Parathyroid adenoma (tissue), 2 donors: Measurements from ENCODE around the gene CHMP5.

Experiments
- H2AFZ ChIP-seq: fragments of 300-600 bp; sonication (generic); one replicate; pipeline ENCODE4 v1.7.0; 2017; ENCODE audit warnings: antibody characterized with exemption, mild to moderate bottlenecking
- H3K27ac ChIP-seq: fragments of 300-600 bp; sonication (generic); one replicate; pipeline ENCODE4 v1.7.0; 2017
- H3K27me3 ChIP-seq: fragments of 300-600 bp; sonication (generic); one replicate; pipeline ENCODE4 v1.7.0; 2017; ENCODE audit warnings: low read length; ENCODE audit not compliant: control insufficient read depth, insufficient read depth
- H3K36me3 ChIP-seq: fragments of 300-600 bp; sonication (generic); one replicate; pipeline ENCODE4 v1.7.0; 2017; ENCODE audit warnings: low read length; ENCODE audit not compliant: control insufficient read depth, insufficient read depth
- H3K4me1 ChIP-seq: fragments of 300-600 bp; sonication (generic); one replicate; pipeline ENCODE4 v1.7.0; 2017; ENCODE audit warnings: control low read depth
- H3K4me2 ChIP-seq: fragments of 300-600 bp; sonication (generic); one replicate; pipeline ENCODE4 v1.7.0; 2017; ENCODE audit warnings: low read length
- H3K4me3 ChIP-seq: fragments of 300-600 bp; sonication (generic); one replicate; pipeline ENCODE4 v1.7.0; 2017; ENCODE audit warnings: low read depth, low read length
- H3K79me2 ChIP-seq: fragments of 300-600 bp; sonication (generic); one replicate; pipeline ENCODE4 v1.7.0; 2017; ENCODE audit warnings: control low read depth
- H3K9ac ChIP-seq: fragments of 300-600 bp; sonication (generic); one replicate; pipeline ENCODE4 v1.7.0; 2017; ENCODE audit warnings: mild to moderate bottlenecking
- H3K9me3 ChIP-seq: fragments of 300-600 bp; sonication (generic); one replicate; pipeline ENCODE4 v1.7.0; 2017; ENCODE audit warnings: low read length; ENCODE audit not compliant: control insufficient read depth
- TF ChIP-seq, protein P1 (sequence below): fragments of 300-600 bp; sonication (generic); IDR thresholded peaks from one replicate; pipeline ENCODE4 v1.7.0; 2017; ENCODE audit warnings: antibody characterized with exemption, mild to moderate bottlenecking
- donor health status: primary hyperparathyroidism.

CHMP5 gene

GRCh38 chr9:33277484-33277883 lies 12.6 kb downstream of the CHMP5 start:
- TF ChIP-seq, protein P1, sequence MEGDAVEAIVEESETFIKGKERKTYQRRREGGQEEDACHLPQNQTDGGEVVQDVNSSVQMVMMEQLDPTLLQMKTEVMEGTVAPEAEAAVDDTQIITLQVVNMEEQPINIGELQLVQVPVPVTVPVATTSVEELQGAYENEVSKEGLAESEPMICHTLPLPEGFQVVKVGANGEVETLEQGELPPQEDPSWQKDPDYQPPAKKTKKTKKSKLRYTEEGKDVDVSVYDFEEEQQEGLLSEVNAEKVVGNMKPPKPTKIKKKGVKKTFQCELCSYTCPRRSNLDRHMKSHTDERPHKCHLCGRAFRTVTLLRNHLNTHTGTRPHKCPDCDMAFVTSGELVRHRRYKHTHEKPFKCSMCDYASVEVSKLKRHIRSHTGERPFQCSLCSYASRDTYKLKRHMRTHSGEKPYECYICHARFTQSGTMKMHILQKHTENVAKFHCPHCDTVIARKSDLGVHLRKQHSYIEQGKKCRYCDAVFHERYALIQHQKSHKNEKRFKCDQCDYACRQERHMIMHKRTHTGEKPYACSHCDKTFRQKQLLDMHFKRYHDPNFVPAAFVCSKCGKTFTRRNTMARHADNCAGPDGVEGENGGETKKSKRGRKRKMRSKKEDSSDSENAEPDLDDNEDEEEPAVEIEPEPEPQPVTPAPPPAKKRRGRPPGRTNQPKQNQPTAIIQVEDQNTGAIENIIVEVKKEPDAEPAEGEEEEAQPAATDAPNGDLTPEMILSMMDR = no peak
- no peaks in the 10 kb centered on the region for H3K27me3 ChIP-seq
- H3K9me3 ChIP-seq = no peaks in the 10 kb centered on the region
- no peaks in the 10 kb centered on the region for H3K36me3 ChIP-seq
- H3K4me2 ChIP-seq = no peak overlapping the region
- no peaks in the 10 kb centered on the region for H3K4me1 ChIP-seq
- H3K4me3 ChIP-seq = no peak overlapping the region
- H3K27ac ChIP-seq = no peak overlapping the region
- no peaks in the 10 kb centered on the region for H3K79me2 ChIP-seq
- no peak overlapping the region for H3K9ac ChIP-seq
- no peak overlapping the region for H2AFZ ChIP-seq

DNA sequence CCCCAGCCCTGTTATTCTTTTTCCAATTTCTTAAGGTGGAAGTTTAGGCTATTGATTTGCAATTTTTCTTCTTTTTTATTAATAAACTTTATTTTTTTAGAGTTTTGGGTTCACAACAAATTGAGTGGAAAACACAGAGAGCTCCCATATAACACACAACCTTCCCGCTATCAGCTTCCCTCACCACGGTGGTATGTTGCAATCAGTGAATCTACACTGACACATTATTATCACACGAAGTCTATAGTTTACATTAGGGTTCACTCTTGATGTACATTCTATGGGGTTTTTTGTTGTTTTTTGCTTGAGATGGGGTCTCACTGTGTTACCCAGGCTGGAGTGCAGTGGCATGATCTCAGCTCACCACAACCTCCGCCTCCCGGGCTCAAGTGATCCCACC lies 20.7 kb downstream of the CHMP5 start:
- Histone ChIP-seq H3K79me2 (no peaks in the 10 kb centered on the region), H3K27ac (no peak overlapping the region), H3K27me3 (no peaks in the 10 kb centered on the region), H3K9ac (no peak overlapping the region), H3K4me2 (no peak overlapping the region), H3K9me3 (no peaks in the 10 kb centered on the region), H2AFZ (no peak overlapping the region), H3K4me3 (no peak overlapping the region), H3K4me1 (peaks cover 4% of the 10 kb centered on the region), H3K36me3 (no peaks in the 10 kb centered on the region)
- TF ChIP-seq, protein P1 = no peak

- Histone ChIP-seq H2AFZ (peak overlapping the region; percentile 17), H3K4me3 (no peak overlapping the region), H3K4me2 (no peak overlapping the region), H3K27ac (no peak overlapping the region), H3K36me3 (no peaks in the 10 kb centered on the region), H3K4me1 (peaks cover 4% of the 10 kb centered on the region), H3K9me3 (no peaks in the 10 kb centered on the region), H3K79me2 (peaks cover 10% of the 10 kb centered on the region), H3K27me3 (no peaks in the 10 kb centered on the region), H3K9ac (no peak overlapping the region)
- TF ChIP-seq, protein P1 = peak; percentile 50
Observed at GRCh38 chr9:33287087-33287490, 22.2 kb downstream of the CHMP5 start.

- Histone ChIP-seq H3K27ac (no peak overlapping the region), H3K4me1 (peaks cover 4% of the 10 kb centered on the region), H3K4me3 (no peak overlapping the region)
Observed at GRCh38 chr9:33288235-33288634, 23.4 kb downstream of the CHMP5 start.

More at GRCh38 chr9:33288235-33288634, 23.4 kb downstream of the CHMP5 start:
- Histone ChIP-seq H3K9me3 (no peaks in the 10 kb centered on the region), H3K27me3 (no peaks in the 10 kb centered on the region), H3K36me3 (no peaks in the 10 kb centered on the region), H2AFZ (no peak overlapping the region), H3K4me2 (no peak overlapping the region), H3K9ac (no peak overlapping the region), H3K79me2 (peaks cover 10% of the 10 kb centered on the region)
- TF ChIP-seq, protein P1 = no peak
